Adipose tissue (tissue), 3 donors: ENCODE data around the gene DNASE1L2. TPM values are rescaled to one million over a fixed set of nuclear protein-coding genes. Genes with fewer than 3 reads are reported as not detected.
A peak's percentile ranks its signal among the peaks of the same experiment; 100 is the strongest.

Experiments
- H3K27ac ChIP-seq: one replicate; pipeline ENCODE4 v1.5.1; 2013; ENCODE audit warnings: low read depth, low read length
- WGBS, 3 donors: extraction: QIAGEN DNeasy Blood & Tissue Kit; methylation state at CpG; one replicate each; pipeline ENCODE4 v1.1.7; 2013; 5-methylcytosine and 5-hydroxymethylcytosine counted together
- polyA plus RNA-seq, 3 donors: library from polyadenylated mRNA; stranded (reverse); fragments of 200-250 nt; gene quantifications; one replicate each; pipeline ENCODE4 v1.2.3, GENCODE V29; 2013
- donor health status: healthy with polysubstance abuse.
- donor health status: Bipolar disorder and iron deficiency.
- donor health status: healthy.

Gene DNASE1L2
- polyA plus RNA-seq, 3 donors: 0.41 to 0.45 (median 0.45) TPM

DNA sequence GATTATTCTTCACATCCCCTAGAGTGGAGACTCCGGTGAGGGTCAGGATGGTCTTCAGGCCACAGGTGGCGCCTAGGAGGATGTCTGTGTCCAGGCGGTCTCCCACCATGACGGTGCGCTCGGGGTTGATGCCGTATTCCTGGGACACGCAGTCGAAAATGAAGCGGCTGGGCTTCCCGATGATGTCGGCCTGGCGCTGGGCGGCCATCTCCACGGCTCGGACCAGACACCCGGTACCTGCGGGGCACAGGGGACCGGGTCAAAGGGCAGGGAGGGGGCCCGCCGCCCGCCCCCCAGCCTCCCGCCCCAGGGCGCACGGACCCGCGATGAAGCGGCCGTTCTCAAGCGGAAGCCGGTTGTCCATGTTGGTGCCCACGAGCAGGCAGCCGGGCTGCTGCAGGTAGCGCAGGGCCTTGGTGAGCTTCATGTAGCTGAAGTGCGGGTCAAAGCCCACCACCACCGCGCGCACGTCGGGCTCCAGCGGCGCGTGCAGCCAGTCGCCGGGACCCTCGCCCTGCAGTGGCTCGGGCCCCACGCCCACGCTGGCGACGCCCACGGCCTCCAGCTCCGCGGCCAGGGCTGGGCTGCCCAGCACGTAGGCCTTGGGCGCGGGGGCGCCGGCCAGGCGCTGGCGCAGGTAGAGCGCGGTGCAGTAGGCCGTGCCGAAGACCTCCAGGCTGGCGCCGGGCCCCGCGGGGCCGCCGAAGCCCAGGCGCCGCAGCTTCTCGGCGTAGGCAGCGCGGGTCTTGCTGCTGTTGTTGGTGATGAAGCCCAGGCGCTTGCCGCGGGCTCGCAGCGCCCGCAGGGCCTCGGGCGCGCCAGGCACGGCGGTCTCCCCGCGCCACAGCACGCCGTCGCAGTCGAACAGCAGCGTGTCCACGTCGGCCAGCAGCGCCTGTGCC, 22.2 kb upstream of the DNASE1L2 start:
- 0 to 1% (median 1%) methylated on average over 82 to 98 of the region's 98 CpGs for WGBS, 3 donors

GRCh38 chr16:2214719-2214968, 21.6 kb upstream of the DNASE1L2 start, which contains the start of gene PGP:
Gene PGP (minus strand): TSS chr16:2214840. CDS start chr16:2214777, 63 bp downstream.
- peak within 1 kb of the TSS; percentile 13 for H3K27ac ChIP-seq
- 0 to 1% (median 0%) methylated on average over 18 to 47 of the region's 48 CpGs for WGBS, 3 donors

More for the DNA sequence above, 22.2 kb upstream of the DNASE1L2 start:
- no peak overlapping the region for H3K27ac ChIP-seq

DNA sequence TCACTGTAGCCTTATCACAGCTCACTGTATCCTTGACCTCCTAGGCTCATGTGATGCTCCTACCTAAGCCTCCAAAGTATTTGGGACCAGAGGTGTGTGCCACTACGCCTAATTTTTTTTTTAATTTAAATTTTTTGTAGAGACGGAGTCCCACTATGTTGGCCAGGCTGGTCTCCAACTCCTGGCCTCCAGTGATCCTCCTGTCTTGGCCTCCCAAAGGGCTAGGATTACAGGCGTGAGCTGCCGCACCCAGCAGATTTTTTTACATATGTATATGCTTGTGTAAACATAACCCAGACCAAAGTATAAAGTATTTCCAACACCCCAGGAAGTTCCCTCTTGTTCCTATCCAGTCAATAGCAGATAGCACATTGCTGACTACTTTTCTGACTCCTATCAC, 19.9 kb upstream of the DNASE1L2 start:
- WGBS, 3 donors: 91 to 98% (median 96%) methylated on average over 4 of the region's 4 CpGs
- H3K27ac ChIP-seq: no peak overlapping the region

GRCh38 chr16:2223221-2223941, 12.9 kb upstream of the DNASE1L2 start, which contains the start of gene E4F1:
Gene E4F1 (plus strand): TSS chr16:2223591. CDS start chr16:2223614, 23 bp downstream.
- WGBS, 3 donors: 0% methylated on average over 74 to 82 of the region's 82 CpGs

GRCh38 chr16:2223942-2224486, 12.2 kb upstream of the DNASE1L2 start:
- H3K27ac ChIP-seq: no peak overlapping the region
- WGBS, 3 donors: 2 to 5% (median 5%) methylated on average over 20 to 22 of the region's 22 CpGs

More at GRCh38 chr16:2223221-2223941, 12.9 kb upstream of the DNASE1L2 start, which contains the start of gene E4F1:
- no peak within 1 kb of the TSS for H3K27ac ChIP-seq

- WGBS, 3 donors: 38 to 77% (median 69%) methylated on average over 9 of the region's 9 CpGs
Observed at GRCh38 chr16:2226245-2226793, 9.9 kb upstream of the DNASE1L2 start.

GRCh38 chr16:2226918-2227317, 9.3 kb upstream of the DNASE1L2 start:
- H3K27ac ChIP-seq: no peak overlapping the region
- WGBS, 3 donors: 88 to 94% (median 89%) methylated on average over 6 of the region's 6 CpGs

More at GRCh38 chr16:2226245-2226793, 9.9 kb upstream of the DNASE1L2 start:
- H3K27ac ChIP-seq: no peak overlapping the region

GRCh38 chr16:2228161-2228824, 8.0 kb upstream of the DNASE1L2 start:
- WGBS, 3 donors: 89 to 90% (median 90%) methylated on average over 25 of the region's 25 CpGs
- no peak overlapping the region for H3K27ac ChIP-seq

DNA sequence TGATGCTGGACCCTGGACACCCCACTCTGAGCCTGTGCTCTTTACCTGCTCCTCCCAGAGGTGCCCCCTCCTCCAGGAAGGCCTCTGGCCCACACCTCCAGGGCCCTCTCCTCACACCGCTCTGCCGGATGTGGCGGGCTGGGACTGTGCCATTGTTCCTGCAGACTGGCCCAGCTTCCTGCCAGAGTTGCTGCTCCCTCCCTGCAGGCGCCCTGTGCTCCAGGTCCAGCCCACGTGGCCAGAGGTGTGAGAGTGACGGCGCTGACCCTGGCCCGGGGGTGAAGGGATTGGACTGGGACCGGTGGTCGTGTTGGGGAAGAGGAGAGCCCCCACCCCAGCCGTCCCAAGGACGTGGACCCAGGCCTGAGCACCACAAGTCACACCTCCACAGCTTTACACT, 7.2 kb upstream of the DNASE1L2 start:
- no peak overlapping the region for H3K27ac ChIP-seq
- WGBS, 3 donors: 80 to 89% (median 82%) methylated on average over 12 of the region's 12 CpGs

DNA sequence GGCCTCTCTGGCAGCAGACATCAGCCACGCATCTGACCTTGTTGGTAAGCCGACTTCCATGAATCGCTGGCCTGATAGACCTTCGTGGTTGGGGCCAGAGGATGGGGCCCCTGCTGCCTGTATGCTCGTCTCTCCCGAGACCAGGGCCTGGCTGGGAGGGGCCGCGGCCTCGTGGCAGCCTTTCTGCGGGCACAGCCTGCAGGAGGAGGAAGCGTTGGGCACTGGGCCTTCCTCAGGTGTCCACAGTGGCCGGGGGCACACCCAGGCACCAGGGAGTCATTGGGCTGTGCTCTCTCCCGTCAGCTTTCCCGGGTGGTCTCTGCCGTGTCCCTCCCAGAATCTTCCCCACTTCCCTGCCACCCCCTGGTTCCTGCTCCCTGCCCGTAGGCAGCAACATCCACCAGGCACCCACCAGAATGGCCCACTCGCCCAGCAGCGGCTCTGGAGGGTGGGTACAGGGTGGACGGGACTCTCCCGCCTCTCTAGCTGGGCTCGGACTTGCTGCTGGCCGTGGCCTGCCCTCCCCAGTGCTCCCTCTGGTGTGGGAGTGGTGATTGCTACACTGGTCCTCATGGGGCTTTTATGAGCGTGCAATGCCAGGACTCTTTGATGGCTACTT, 6.5 kb upstream of the DNASE1L2 start:
- WGBS, 3 donors: 83 to 88% (median 84%) methylated on average over 22 to 23 of the region's 23 CpGs
- no peak overlapping the region for H3K27ac ChIP-seq

- H3K27ac ChIP-seq: no peak overlapping the region
- WGBS, 3 donors: 57 to 87% (median 77%) methylated on average over 13 of the region's 13 CpGs
Observed at GRCh38 chr16:2230376-2230775, 5.9 kb upstream of the DNASE1L2 start.

DNA sequence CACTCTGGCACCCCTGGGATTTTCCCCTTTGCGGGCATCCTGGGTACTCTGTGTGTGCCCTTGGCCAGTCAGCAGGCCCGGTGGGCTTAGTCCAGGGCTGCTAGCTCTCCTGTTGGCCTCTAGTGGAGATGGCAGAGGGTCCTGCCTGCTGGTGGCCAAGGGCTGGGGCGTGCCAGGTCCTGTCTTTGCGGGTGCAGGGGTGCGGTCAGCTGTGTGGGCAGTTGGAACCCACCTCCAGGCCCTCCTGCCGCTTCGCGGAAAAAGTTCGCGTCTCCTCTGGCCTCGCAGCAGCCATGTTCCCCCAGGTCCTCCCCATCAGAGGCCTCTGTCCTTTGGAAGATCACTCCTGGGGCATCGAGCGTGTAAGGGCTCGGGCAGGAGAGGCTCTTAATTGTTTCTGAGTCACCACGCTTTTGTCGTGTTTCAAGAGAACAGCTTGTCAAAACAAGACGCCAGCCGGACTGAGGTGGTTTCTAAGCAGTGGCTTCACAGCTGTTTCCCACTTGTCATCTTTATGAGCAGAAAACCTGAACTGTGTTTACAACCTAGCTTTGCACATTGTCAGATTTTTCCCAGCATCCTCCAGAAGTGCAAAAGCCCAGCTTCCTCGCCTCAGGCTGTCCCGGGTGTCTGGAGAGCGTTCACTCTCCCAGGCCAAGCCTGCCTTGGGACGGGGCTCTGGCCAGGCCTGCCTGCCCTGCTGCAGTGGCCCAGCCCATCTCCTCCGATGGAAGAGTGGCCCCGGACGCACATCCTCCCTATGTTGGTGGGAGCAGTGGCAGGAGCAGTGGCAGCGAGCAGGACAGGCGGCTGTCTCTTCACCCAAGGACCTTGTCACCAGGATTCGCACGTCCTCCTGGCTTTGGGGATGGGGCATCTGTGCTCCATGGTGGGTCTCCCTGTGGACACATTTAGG, 5.0 kb upstream of the DNASE1L2 start:
- WGBS, 3 donors: 87 to 91% (median 90%) methylated on average over 29 of the region's 29 CpGs
- H3K27ac ChIP-seq: no peak overlapping the region

- H3K27ac ChIP-seq: no peak overlapping the region
- WGBS, 3 donors: 91 to 92% (median 92%) methylated on average over 41 of the region's 41 CpGs
Observed at GRCh38 chr16:2232094-2232990, 3.9 kb upstream of the DNASE1L2 start.

DNA sequence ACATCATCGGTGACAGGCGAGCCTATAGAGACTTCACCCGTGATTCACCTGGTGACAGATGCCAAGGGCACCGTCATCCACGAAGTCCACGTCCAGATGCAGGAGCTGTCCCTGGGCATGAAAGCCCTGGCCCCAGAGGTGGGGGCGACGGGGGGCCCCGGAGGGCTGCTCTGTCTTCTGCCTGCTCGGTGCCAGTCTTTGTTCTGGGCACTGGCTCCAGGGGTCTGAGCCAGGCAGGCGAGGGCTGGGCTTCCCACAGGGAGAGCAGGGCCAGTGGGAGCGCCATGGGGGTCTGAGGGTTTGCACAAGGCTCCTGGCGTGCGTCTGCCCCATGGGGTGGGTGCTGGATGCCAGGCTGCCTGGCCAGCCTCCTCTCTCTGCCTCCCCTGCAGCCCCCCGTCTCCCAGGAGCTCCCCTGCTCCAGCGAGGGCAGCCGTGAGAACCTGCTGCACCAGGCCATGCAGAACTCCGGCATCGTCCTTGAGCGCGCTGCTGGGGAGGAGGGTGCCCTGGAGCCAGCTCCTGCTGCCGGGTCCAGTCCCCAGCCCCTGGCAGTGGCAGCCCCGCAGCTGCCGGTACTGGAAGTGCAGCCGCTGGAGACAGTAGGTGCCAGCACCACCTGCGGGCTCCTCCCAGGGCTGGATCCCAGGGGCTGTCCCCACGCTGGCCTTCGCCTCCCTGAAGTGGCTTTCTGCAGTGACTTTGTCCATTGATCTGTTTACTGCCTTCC, 3.0 kb upstream of the DNASE1L2 start:
- WGBS, 3 donors: 92 to 94% (median 94%) methylated on average over 24 to 28 of the region's 28 CpGs

More for the DNA sequence above, 3.0 kb upstream of the DNASE1L2 start:
- H3K27ac ChIP-seq: no peak overlapping the region
